ENCODE results near the gene SEC11A.

Gene SEC11A

GRCh38 chr15:84716036-84716732, at the start of gene SEC11A:
Gene SEC11A (minus strand): TSS chr15:84716139. CDS start chr15:84716075, 64 bp downstream.
- DNase-seq (ENCODE audit: low read depth): peak; percentile 95
- no peak for TF ChIP-seq CTCF (IDR thresholded peaks at IDR 0.05; ENCODE audit: low read length, missing control alignments)
- H3K4me3 ChIP-seq (replicated peaks; ENCODE audit: low read depth, low read length): peak within 1 kb of the TSS; percentile 95

DNA sequence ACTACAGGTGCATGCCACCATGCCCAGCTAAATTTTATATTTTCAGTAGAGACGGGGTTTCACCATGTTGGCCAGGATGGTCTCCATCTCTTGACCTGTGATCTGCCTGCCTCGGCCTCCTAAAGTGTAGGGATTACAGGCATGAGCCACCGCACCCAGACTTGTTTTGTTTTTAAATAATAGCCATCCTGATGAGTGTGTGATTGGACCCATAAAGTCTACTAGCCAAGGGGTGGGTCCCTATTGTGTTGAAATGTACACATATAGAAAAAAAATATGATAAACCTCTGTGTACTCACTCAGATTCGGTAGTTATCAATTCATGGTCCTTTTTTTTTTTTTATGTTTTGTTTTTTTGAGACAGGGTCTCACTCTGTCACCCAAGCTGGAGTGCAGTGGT, 49.7 kb upstream of the SEC11A start:
- DNase-seq (ENCODE audit: low read depth): no peak
- no peak overlapping the region for H3K4me3 ChIP-seq (replicated peaks; ENCODE audit: low read depth, low read length)
- no peak for TF ChIP-seq CTCF (IDR thresholded peaks at IDR 0.05; ENCODE audit: low read length, missing control alignments)

GRCh38 chr15:84764989-84765388, 49.0 kb upstream of the SEC11A start:
- peak; percentile 21 for DNase-seq (ENCODE audit: low read depth)
- H3K4me3 ChIP-seq (replicated peaks; ENCODE audit: low read depth, low read length): no peak overlapping the region
- TF ChIP-seq CTCF (IDR thresholded peaks at IDR 0.05; ENCODE audit: low read length, missing control alignments): no peak

DNA sequence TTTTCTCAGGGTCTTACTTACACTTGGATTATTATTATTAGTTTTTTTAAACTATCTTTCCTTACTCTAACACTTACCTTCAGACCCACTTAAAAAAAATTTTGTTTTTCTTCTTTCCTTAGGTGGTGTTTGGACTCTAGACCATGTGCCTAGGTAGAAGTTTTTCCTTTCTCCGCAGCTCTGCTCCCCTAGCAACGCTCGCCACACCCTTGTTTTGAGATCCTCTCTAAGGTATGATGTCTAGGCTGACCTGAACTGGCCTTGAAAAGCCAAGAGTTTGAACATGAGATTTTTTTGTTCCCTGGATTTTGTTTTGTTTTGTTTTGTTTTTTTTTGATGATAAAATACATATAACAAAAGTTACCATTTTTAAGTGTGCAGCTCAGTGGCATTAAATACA, 48.6 kb upstream of the SEC11A start:
- DNase-seq (ENCODE audit: low read depth): no peak
- no peak for TF ChIP-seq CTCF (IDR thresholded peaks at IDR 0.05; ENCODE audit: low read length, missing control alignments)

GRCh38 chr15:84762840-84763572, 47.1 kb upstream of the SEC11A start:
- no peak for TF ChIP-seq CTCF (IDR thresholded peaks at IDR 0.05; ENCODE audit: low read length, missing control alignments)
- H3K4me3 ChIP-seq (replicated peaks; ENCODE audit: low read depth, low read length): no peak overlapping the region
- DNase-seq (ENCODE audit: low read depth): no peak

More for the DNA sequence above, 48.6 kb upstream of the SEC11A start:
- H3K4me3 ChIP-seq (replicated peaks; ENCODE audit: low read depth, low read length): no peak overlapping the region

GRCh38 chr15:84761607-84762131, 45.7 kb upstream of the SEC11A start:
- H3K4me3 ChIP-seq (replicated peaks; ENCODE audit: low read depth, low read length): no peak overlapping the region
- no peak for DNase-seq (ENCODE audit: low read depth)
- TF ChIP-seq CTCF (IDR thresholded peaks at IDR 0.05; ENCODE audit: low read length, missing control alignments): no peak
